ENCODE measurements around the gene BUB1.
"Not testable (repeated sequence)": the region's sequence is repeated elsewhere in the genome, so short reads cannot be mapped to it uniquely, and the experiment has no call there.

The BUB1 gene

DNA sequence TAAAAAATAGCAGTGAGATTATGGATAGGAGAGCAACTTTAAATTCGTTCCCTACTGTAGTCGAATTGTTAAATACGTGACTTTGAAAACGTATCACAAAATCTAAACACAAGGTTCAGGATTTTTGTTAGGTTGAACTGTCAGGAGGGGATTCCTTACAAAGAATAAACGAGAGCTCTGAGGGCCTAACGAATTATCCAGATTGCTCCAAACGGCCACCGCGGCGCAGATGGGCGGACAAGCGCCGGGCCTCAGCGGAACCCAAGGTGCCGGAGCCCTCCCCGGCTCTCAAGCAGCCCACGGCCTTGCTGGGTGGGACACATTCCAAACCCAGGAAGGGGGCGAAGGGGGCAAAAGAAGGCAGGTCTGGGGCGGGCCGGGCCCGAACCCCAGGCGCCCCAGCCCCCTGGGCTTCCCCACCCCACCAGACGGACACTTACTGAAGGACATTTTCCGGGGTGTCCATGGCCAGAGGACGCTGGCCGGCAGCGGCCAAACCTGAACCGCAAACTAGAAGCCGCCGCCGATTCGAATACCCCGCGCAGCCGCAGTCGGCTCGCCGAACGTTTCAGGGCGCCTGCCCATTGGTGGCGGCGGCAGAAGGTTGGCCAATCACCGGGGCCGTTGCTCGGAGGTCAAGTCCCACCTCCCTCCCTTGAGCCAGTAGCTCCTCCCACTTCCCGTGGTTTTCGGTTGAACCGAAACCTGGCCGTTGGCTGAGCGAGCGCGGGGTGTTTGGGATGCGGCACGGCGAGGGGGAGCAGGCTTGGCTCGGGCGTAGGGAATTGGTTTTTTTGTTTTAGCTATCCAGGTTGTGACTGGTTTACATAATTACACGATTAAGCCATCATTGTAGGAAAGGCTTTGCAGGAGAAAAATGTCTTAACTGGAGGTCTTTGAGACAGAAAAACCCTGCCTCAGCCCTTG is at the start of gene BUB1:
TSS of gene BUB1 (minus strand) at position 534 of the 927 bp plus-strand sequence. CDS start at position 466, 68 bp downstream.
- DNase-seq, result peak; percentile 96 to 98

GRCh38 chr2:110726285-110726684 is 48.4 kb upstream of the BUB1 start:
- DNase-seq, result no peak

DNA sequence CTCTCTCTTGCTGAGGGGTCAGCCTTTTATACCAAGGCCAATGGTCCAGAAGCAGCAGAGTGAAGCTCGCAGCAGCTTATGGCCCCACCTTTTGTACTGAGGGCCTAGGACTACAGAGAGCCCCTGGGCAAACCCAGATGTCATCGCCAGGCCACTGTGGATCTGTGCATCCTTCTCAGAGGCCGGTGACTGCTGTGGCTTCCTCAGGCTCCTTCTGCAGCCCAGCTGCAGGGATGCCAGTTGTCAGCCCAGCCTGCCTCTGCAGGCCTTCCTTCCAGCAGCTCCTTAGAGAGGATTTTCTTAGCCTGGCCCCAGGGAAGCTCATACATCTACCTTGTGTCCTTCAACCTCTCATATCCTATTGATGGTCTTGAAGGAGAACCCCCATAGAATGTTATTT is 48.0 kb upstream of the BUB1 start:
- DNase-seq, result no peak

DNA sequence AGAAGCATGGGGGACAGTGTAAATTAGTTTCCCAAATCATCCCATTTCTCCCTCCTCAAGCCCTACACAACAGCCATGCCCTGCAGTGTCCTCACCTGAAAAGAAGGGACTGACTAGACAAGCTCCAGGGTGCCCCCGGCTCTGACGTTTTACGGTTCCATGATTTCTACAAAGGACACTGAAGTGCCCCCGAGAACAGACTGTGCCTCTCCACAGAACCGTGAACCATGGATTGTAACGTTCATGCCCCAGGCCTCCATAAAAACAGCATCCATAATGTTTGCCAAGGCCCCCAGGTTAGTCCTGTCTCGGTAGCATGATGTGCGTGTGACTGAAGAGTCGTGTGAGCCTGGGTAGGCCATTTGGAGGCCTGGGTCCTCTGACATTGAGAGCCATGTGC is 47.5 kb upstream of the BUB1 start:
- DNase-seq, result no peak

DNA sequence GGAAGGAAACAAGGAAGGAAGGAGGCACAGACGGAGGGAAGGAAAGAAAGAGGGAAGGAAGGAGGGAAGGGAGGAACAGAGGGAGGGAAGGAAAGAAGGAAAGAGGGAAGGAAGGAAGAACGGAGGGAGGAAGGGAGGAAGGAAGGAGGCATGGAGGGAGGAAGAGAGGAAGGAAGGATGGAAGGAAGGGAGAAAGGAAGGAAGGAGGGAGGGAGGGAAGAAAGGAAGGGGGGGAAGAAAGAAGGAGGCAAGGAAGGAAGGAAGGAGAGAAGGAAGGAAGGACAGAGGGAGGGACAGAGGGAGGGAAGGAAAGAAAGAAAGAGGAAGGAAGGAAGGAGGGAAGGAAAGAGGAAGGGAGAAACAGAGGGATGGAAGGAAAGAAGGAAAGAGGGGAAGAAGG is 47.0 kb upstream of the BUB1 start:
- no peak for DNase-seq

GRCh38 chr2:110720547-110720946 is 42.7 kb upstream of the BUB1 start:
- DNase-seq, result no peak

DNA sequence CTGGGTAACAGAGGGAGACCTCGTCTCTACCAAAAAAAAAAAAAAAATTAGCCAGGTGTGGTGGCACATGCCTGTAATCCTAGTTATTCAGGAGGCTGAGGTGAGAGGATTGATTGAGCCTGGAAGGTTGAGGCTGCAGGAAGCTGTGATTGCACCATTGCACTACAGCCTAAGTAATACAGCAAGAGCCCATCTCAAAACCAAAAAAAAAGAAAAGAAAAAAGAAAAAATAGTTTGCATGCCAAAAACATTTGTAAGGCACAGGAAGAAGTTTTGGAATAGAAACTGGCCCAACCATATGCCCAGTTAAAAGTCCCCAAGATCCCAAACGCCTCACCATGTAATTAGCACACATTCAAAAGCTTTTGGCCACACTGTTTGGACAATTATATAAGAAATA is 41.1 kb upstream of the BUB1 start:
- no peak for DNase-seq

DNA sequence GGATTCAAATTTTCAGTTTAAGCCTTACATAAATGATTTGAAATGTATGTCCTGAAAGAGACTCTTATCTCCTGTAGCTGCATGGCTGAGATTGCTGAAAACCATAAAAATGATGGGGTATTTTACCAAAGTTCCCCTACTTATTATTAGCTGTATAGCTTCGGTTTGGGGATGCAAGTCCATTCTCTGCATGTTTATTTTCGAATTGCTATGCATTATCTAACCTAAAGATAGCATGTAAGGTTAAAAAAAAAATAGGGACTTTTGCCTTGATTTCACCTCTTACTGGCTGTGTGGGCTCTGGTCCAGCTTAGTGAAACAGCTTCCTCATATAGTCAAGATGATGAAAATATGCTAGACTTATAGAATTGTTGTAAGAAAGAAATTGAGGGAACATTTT is 40.5 kb upstream of the BUB1 start:
- DNase-seq, result peak in 1 of 2 donors; percentile 33

DNA sequence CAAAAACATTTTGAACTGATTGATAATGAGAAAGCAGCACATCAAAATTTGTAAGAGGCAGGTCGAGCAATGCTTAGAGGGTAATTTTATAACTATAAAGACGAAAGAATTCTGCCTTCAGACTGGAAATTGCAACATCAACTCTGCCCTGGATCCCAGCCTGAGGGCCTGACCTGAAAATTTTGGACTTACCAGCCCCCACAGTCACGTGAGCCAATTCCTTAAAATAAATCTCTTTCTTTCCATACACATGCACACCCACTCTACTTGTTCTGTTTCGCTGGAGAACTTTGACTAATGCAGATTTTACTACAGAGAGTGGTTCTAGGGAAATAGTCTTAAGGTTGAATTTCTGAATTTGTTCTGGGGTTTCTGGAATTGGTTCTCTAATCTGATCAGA is 39.9 kb upstream of the BUB1 start:
- peak in 1 of 2 donors; percentile 47 for DNase-seq

DNA sequence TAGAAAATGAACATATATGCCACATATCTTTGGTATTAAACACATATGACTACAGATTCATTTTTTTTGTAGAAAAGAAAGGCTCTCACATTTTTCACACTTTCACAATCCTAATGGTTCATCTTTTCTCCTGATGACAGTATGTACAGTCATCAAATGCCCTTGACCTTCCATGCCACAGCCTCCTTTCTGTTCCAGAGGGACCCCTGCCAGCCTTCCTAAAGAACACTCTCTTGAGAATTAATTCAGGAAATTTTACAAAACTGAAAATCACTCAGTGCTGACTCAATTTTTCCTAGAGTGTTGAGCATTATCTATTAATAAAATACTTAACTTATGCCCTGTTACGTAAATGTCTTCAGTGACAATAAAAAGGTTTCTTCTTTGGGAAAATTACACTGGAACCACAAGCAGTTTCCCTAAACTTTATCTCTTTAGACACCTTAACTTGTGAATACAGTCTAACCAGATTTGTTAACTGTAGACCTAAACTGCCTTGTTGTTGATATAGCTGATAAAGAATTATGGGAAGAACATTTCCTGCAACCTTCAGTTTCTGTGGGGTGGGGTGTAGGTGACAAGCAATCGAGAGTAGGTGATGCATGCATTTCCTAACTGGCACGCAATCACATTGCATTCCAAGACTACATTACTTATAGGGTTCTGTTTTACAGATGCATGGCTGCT is 39.2 kb upstream of the BUB1 start:
- DNase-seq, result no peak

GRCh38 chr2:110714452-110715224 is 36.8 kb upstream of the BUB1 start:
- no peak for DNase-seq

DNA sequence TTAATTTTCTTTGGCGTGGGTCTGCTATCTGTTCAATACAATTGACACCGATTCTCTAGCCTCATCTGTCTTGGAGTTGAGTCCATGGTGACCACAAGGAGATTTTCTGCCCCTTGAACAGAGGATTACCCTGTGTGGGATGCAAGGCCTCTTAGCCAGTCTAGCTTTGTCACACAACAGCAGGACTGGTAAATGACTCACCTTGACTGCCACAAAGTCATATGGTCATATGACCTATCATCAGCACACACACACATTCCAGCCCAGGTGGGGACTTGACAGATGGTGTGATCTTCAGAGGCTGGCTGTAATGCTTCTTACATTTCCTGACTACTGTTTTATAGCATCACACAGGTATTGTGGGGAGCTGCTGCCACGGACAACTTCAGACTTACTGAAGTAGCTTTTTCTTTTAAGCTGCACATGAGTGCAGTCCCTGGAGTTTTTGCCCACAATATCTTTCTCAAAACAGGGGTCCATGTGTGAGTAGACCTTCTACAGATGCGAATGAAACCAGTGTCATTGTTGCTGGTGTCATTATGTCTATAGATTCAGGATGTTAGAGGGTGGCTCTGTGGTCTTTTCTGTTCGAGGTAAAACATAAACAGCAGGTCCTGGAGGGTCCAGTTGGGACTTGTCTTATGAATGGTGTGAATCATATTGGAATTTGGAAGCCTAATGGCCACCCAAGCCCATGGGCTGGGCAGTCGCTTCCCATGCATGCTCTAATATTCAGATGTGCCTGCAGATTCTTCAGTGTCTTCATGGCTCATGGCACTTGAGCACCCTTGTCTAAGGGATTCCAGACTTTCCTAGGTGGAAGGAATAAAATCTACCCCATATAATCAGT is 35.9 kb upstream of the BUB1 start:
- DNase-seq, result no peak

DNA sequence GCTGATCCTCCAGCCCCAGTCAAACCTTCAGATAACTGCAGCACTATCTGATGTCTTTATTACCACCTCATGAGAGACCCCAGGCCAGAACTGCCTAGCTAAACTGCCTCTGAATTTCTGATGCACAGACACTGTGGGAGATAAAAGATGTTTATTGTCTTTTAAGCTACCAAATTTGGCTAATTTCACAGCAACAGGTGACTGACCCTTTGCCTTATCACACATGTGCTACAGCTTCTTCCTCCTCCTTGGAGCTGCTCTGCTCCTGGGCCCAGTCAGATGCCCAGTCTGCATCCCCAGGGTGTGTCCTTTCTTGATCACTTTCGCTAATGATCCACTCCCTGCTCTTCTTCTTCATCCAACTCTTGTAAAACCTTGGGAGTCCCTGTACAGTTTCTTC is 34.9 kb upstream of the BUB1 start:
- DNase-seq, result no peak

DNA sequence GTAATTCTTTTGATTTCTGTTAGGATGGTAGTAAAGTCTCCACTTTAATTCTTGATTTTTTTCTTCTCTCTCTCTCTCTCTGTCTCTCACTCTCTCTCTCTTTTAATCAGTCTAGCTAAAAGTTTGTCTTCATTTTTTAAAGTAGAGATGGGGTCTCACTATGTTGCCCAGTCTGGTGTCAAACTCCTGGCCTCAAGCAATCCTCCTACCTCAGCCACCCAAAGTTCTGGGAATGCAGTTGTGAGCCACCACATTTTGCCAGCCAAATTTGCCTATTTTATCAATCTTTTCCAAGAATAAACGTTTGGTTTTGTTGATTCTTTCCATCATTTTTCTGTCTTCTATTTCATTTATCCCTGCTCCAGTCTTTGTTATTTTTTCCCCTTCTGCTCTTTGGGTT is 30.6 kb upstream of the BUB1 start:
- no peak for DNase-seq

DNA sequence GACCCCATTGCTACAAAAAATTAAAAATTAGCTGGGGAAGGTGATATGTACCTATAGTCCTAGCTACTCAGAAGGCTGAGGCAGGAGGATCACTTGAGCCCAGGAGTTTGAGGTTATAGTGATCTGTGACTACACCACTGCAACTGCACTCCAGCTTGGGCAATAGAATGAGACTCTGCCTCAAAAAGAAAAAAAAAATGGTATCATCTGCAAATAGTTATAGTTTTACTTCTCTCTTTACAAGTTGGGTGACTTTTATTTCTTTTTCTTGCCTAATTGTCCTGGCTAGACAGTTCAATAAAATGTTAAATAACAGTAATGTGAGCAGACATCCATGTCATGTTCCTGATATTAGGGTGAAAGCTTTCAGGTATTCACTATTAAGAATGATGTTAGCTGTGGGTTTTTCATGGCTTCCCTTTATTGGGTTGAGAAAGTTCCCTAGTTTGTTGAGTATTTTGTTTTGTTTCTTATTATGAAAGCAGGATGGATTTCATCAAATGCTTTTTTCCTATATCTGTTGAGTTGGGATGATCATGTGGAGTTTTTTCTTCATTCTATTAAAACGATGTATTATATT is 29.6 kb upstream of the BUB1 start:
- DNase-seq, result peak; percentile 65 to 73

GRCh38 chr2:110702514-110703380 is 24.9 kb upstream of the BUB1 start:
- DNase-seq, result peak; percentile 77 to 93

- DNase-seq, result not testable (repeated sequence)
These were observed 20.4 kb upstream of the BUB1 start for GRCh38 chr2:110698253-110698652.

DNA sequence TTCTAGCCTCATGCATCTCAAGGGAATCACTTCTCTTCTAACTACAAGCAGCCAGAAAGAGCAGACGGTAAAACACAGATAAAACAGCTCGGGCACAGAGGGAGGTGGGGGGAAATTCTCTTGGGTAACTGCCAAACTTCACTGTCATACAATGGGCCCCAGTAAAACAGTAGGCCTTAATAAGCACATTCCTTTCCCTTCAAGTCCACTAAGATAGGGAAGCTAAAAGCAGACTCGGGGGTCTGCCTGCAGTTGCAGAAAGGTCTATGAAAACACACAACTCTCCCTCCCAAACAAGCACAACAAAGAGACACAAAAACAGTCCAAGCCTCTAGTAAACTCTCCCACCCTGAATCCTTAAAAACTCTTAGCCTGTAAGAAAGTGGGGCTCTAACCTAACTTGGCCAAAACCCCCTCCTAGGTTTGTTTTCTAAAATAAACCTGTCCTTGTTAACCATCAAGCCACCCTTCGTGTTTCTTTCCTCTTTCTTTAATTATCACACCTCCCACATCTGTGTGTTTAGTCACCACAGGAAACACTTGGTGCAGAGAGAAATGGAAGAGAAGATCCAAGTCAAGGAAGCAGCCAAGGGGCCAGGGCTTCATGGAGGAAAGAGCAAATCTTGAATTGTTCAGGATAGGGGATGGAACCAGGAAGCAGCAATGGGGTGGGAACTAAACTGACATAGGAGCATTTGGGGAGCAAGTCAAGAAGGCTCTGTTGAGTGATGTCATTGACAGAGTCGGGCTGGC is 17.5 kb upstream of the BUB1 start:
- DNase-seq, result not testable (repeated sequence)

- DNase-seq, result no peak
These were observed 13.9 kb upstream of the BUB1 start for GRCh38 chr2:110691612-110692258.
